Kidney epithelial cell (primary cell): ENCODE measurements around the gene NFATC4. TPM values are rescaled to one million over a fixed set of nuclear protein-coding genes. Genes with fewer than 3 reads are reported as not detected.

Source experiments
- DNase-seq: peaks from one replicate; pipeline ENCODE4 v3.0.0-alpha.2; 2010; ENCODE audit warnings: low read depth
- H3K27me3 ChIP-seq: 2 replicates; pipeline ENCODE4 v1.6.0; 2011; ENCODE audit warnings: low read length; ENCODE audit not compliant: control insufficient read depth, insufficient read depth
- H3K36me3 ChIP-seq: 2 replicates; pipeline ENCODE4 v1.5.1; 2011; ENCODE audit warnings: low read length; ENCODE audit not compliant: control insufficient read depth, insufficient read depth
- H3K4me3 ChIP-seq: 2 replicates; pipeline ENCODE4 v1.5.1; 2011; ENCODE audit warnings: low read depth, mild to moderate bottlenecking, control low read depth, low read length
- total RNA-seq: library from RNA; depleted of rRNA; stranded (reverse); fragments of >200 nt; gene quantifications from 2 replicates; pipeline ENCODE4 v1.2.3, GENCODE V29; 2015
- TF ChIP-seq, protein P1 (sequence below): IDR thresholded peaks from 2 replicates; pipeline ENCODE4 v1.5.1; 2011; ENCODE audit warnings: mild to moderate bottlenecking, moderate library complexity, low read length, control low read depth, inconsistent platforms; ENCODE audit not compliant: insufficient read depth, poor library complexity, severe bottlenecking

NFATC4 gene
- total RNA-seq, 1 donor from 2014 or later = 8.0 TPM

GRCh38 chr14:24428628-24429394 is 60.8 kb downstream of the NFATC4 start:
- DNase-seq = no peak
- H3K27me3 ChIP-seq = no peaks in the 10 kb centered on the region
- H3K36me3 ChIP-seq = peaks cover 2% of the 10 kb centered on the region
- TF ChIP-seq, protein P1, sequence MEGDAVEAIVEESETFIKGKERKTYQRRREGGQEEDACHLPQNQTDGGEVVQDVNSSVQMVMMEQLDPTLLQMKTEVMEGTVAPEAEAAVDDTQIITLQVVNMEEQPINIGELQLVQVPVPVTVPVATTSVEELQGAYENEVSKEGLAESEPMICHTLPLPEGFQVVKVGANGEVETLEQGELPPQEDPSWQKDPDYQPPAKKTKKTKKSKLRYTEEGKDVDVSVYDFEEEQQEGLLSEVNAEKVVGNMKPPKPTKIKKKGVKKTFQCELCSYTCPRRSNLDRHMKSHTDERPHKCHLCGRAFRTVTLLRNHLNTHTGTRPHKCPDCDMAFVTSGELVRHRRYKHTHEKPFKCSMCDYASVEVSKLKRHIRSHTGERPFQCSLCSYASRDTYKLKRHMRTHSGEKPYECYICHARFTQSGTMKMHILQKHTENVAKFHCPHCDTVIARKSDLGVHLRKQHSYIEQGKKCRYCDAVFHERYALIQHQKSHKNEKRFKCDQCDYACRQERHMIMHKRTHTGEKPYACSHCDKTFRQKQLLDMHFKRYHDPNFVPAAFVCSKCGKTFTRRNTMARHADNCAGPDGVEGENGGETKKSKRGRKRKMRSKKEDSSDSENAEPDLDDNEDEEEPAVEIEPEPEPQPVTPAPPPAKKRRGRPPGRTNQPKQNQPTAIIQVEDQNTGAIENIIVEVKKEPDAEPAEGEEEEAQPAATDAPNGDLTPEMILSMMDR = no peak
- peak overlapping the region; percentile 68 for H3K4me3 ChIP-seq

Other genes starting within 250 kb of the NFATC4 start
- gene FITM1, start 237.5 kb upstream of the NFATC4 start, total RNA-seq = not detected in 2 replicates
- gene PSME1, start 232.0 kb upstream of the NFATC4 start, total RNA-seq = 216 and 234 TPM in 2 replicates
- gene EMC9, start 226.6 kb upstream of the NFATC4 start, total RNA-seq = 17.1 and 23.2 TPM in 2 replicates
- 110 and 115 TPM in 2 replicates for gene PSME2, start 221.6 kb upstream of the NFATC4 start, total RNA-seq
- gene RNF31, start 220.7 kb upstream of the NFATC4 start, total RNA-seq = 70.7 and 77.0 TPM in 2 replicates
- 66.5 and 71.3 TPM in 2 replicates for gene IRF9, start 206.9 kb upstream of the NFATC4 start, total RNA-seq
- gene REC8, start 196.1 kb upstream of the NFATC4 start, total RNA-seq = 69.2 and 77.8 TPM in 2 replicates
- 59.3 and 67.2 TPM in 2 replicates for gene IPO4, start 179.4 kb upstream of the NFATC4 start, total RNA-seq
- gene TM9SF1, start 172.7 kb upstream of the NFATC4 start, total RNA-seq = 55.6 and 58.1 TPM in 2 replicates
- not detected in 2 replicates for gene TSSK4, start 162.5 kb upstream of the NFATC4 start, total RNA-seq
- gene CHMP4A, start 154.7 kb upstream of the NFATC4 start, total RNA-seq = 92.8 and 112 TPM in 2 replicates
- gene MDP1, start 152.1 kb upstream of the NFATC4 start, total RNA-seq = 11.8 and 19.9 TPM in 2 replicates
- 157 and 180 TPM in 2 replicates for gene NEDD8, start 135.8 kb upstream of the NFATC4 start, total RNA-seq
- 54.7 and 56.6 TPM in 2 replicates for gene GMPR2, start 135.3 kb upstream of the NFATC4 start, total RNA-seq
- gene TINF2, start 125.6 kb upstream of the NFATC4 start, total RNA-seq = 57.3 and 67.2 TPM in 2 replicates
- 3.1 and 12.3 TPM in 2 replicates for gene TGM1, start 105.0 kb upstream of the NFATC4 start, total RNA-seq
- gene RABGGTA, start 96.6 kb upstream of the NFATC4 start, total RNA-seq = 54.0 and 59.2 TPM in 2 replicates
- gene DHRS1, start 68.4 kb upstream of the NFATC4 start, total RNA-seq = 44.9 and 48.5 TPM in 2 replicates
- 27.1 and 28.7 TPM in 2 replicates for gene NOP9, start 68.3 kb upstream of the NFATC4 start, total RNA-seq
- gene CIDEB, start 60.2 kb upstream of the NFATC4 start, total RNA-seq = 1.1 and 3.8 TPM in 2 replicates
- 1.5 and 8.0 TPM in 2 replicates for gene LTB4R2, start 58.0 kb upstream of the NFATC4 start, total RNA-seq
- gene LTB4R, start 56.7 kb upstream of the NFATC4 start, total RNA-seq = 2.8 and 4.7 TPM in 2 replicates
- 4.0 and 9.0 TPM in 2 replicates for gene ADCY4, start 33.1 kb upstream of the NFATC4 start, total RNA-seq
- gene RIPK3, start 28.2 kb upstream of the NFATC4 start, total RNA-seq = 2.3 and 2.9 TPM in 2 replicates
- 6.0 and 6.3 TPM in 2 replicates for gene NYNRIN, start 30.8 kb downstream of the NFATC4 start, total RNA-seq
- 0.34 and 0.88 TPM in 2 replicates for gene CBLN3, start 61.5 kb downstream of the NFATC4 start, total RNA-seq
- 44.0 and 47.8 TPM in 2 replicates for gene KHNYN, start 61.8 kb downstream of the NFATC4 start, total RNA-seq
- 29.7 and 44.8 TPM in 2 replicates for gene SDR39U1, start 74.6 kb downstream of the NFATC4 start, total RNA-seq
- gene CMA1, start 140.1 kb downstream of the NFATC4 start, total RNA-seq = not detected in 2 replicates
- not detected in 2 replicates for gene CTSG, start 208.1 kb downstream of the NFATC4 start, total RNA-seq
- not detected in 2 replicates for gene GZMH, start 241.5 kb downstream of the NFATC4 start, total RNA-seq